SHP77 treated with DMSO at 0.1 percent for 48 hours (cell line): ENCODE results near the gene PHKA2.
"Not testable (repeated sequence)": the region's sequence is repeated elsewhere in the genome, so short reads cannot be mapped to it uniquely, and the experiment has no call there.

Experiments used
- DNase-seq: peaks from one replicate; lab custom pipeline; 2025; lab: John Stamatoyannopoulos, UW

The PHKA2 gene

DNA sequence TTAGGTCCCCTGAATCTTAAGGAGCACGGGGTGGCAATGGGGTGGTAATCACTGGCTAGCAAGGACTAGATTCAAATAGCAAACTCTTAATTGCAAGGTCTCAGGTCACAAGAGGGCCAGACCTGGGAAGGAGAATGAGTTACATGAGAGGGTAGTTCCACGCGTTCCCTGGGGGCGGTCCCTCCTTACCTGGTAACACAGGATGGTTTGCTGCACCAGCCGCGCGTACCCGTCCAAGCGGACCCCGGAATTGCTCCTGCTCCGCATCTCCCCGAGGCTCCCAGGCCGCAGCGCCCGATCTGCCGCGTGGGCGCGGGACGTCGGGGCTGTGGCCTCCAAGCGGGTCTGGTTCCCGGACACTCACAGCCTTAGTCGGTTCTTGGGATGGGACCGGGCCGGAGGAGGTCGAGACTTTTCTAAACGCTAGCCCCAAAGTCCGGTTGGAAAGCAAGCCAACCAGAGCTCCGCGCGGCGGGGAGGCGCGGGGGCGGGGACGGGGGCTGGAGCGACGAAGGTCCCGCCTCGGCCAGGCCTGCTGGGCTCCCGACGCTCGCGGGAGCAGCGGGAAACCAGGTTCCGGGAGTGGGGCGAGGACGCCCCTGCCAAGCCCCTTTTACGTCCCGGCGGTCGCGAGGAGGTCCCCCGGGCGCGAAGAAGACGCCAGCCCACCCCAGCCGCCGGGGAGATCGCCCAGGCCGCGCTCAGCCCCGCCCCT is at the start of gene PHKA2:
TSS of gene PHKA2 (minus strand) at position 449 of the 715 bp plus-strand sequence. CDS start at position 267, 182 bp downstream.
- peak; percentile 0 for DNase-seq

GRCh38 chrX:19030805-19031204 is 46.9 kb upstream of the PHKA2 start:
- no peak for DNase-seq

- no peak for DNase-seq
Observed at GRCh38 chrX:19028560-19028959, 44.6 kb upstream of the PHKA2 start.

- DNase-seq: no peak
Observed at GRCh38 chrX:19024366-19024765, 40.5 kb upstream of the PHKA2 start.

- no peak for DNase-seq
Observed at GRCh38 chrX:19019996-19020395, 36.1 kb upstream of the PHKA2 start.

DNA sequence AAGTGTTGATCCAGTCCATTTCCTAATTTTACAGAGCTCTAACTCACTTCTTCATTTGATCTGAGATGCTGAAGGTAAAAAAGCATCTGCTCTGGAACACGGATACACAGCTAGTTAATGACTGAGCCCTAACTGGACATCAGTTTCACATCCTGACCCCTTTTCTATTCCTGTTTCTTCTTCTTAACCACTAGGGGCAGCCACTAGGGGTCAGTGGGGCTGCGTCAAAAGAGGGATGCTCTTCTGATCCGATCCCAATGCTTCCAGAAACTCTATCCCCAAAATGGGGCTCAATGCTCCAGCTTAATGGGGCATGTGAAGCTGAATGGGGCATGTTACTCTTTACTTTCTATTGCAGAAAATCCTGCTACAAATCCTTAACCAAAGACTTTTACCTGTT is 33.4 kb upstream of the PHKA2 start:
- DNase-seq: no peak

GRCh38 chrX:19016614-19017013 is 32.7 kb upstream of the PHKA2 start:
- DNase-seq: not testable (repeated sequence)

GRCh38 chrX:19007868-19008267 is 24.0 kb upstream of the PHKA2 start:
- DNase-seq: no peak

GRCh38 chrX:19007011-19007410 is 23.1 kb upstream of the PHKA2 start:
- no peak for DNase-seq

DNA sequence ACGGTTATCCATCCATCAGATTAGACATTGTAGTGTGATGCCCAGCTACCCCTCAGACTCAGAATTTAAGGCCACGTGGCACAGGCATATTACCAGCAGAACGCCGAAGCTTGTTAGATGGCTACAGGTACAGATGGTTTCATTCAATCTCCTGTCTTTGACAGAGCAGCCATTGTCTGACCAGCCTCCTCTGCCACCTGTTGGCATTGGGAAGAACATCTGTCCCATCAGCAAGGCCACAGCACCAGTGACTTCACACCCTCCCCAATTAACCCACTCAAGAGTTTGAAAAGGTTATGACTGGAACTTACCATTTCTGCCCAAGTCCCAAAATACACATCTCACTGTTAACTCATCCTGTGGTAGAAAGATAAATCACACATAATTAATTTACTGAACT is 22.0 kb upstream of the PHKA2 start:
- DNase-seq: no peak

DNA sequence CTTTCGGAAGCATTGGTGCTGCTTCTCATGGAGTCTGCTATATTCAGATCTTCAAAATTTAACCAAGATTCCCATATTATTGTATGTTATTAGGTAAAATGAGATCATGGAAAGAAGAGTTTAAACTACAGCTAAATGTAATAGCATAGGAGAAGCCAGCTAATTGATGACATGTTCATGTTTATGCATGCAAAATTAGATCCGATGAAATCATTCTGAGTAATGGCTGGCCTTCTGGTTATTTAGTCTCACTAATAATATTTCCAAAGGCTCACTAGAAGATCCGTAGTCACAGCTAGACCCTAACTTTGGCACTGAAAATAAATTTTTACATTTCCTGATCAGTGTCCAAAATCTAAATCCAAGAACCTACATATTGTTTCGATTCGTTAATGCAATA is 19.8 kb upstream of the PHKA2 start:
- no peak for DNase-seq

GRCh38 chrX:18998653-18999052 is 14.7 kb upstream of the PHKA2 start:
- no peak for DNase-seq

DNA sequence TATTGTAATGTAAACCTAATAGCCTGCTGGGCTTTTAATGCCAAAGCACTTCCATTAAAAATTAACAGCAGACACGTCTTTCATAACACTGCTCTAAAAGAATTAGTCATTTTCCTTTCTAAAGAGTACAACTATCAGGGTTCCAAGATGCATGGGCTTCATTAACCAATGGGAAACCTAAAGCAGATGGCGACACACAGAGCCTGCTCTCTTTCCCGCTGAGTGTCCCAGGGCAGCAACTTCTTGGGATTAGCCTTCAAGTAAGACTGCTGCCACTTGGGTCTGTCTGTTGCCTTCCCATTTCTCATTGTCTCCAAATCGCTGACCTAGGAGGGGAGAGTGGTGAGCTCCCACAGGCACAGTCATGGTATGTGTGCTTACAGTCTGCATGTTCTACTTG is 14.0 kb upstream of the PHKA2 start:
- no peak for DNase-seq

GRCh38 chrX:18996536-18996935 is 12.6 kb upstream of the PHKA2 start:
- DNase-seq: no peak

- DNase-seq: no peak
Observed at GRCh38 chrX:18995221-18995620, 11.3 kb upstream of the PHKA2 start.

GRCh38 chrX:18994713-18995112 is 10.8 kb upstream of the PHKA2 start:
- no peak for DNase-seq

GRCh38 chrX:18992829-18993228 is 8.9 kb upstream of the PHKA2 start:
- no peak for DNase-seq

- no peak for DNase-seq
Observed at GRCh38 chrX:18985186-18985435, 1.2 kb upstream of the PHKA2 start.

DNA sequence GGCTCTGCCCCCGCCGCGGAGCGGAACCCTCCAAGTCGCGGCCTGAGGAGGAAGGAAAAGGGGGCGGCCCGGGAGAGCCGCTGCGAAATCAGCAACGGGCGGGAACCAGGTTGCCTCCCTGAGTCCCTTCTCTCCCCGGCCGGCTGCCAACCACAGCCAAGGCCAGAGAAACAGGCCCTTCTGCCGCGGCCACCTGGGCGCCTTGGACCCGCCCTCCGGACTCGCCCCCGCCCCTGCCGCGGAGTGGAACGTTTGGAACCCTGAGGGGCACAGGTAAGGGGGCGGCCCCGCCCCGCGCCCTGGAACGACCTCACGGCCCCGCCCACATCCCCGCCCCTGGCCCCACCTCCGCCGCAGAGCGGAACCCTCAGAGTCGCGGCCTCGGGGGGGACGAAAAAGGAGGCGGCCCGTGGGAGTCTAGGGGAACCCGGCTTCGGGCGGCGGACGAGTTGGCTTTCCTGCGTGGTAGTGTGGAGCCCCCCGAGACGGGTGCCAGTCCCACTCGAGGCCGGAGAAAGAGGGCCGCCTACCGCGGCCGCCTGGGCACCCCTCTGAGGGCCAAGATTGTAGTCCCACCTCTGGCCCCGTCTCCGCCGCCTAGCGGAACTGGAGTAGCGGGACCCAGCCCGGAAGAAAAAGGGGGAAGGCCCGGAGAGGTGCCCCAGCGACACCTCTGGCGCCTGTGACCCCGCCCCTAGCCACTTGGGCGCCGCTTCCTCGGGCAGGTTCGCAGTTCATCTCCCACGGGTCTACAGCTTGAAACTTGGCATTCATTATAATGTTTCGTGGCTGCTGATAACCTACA is 669 bp upstream of the PHKA2 start:
- peak; percentile 16 for DNase-seq

- no peak for DNase-seq
Observed at GRCh38 chrX:18981124-18981807, 2.6 kb downstream of the PHKA2 start.

GRCh38 chrX:18980262-18980661 is 3.7 kb downstream of the PHKA2 start:
- DNase-seq: not testable (repeated sequence)

GRCh38 chrX:18974993-18975392 is 8.9 kb downstream of the PHKA2 start:
- DNase-seq: no peak

DNA sequence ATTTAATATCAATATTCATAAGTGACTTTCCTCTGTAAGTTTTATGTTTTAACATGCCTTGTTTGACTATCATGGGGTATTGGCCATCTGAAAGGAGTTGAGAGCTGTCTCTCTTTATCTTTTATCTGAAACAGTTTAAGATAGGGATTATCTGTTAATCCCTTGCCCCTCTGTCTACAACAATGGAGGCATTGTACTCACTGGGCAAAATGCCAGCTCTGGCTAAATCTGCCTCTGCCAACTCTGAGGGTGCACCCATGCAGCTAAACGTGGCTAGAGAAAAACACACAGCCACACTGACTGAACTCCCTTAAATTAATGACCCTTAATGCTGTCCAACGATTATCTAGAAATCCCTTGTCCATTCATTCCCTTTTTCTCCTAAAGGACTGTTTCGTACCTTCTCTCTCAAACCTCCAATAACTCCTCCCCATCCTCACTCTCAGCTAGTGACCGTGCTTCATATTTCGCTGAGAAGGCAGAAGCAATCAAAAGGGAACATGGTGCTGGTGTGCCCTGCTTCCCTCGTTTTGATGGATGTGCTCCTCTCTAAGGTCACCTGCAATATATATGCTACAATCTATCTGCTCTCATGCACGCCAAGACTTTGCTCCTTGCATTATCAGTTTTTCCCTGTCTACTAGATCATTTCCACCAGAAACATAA is 10.3 kb downstream of the PHKA2 start:
- DNase-seq: no peak
